ENCODE measurements around the gene FHAD1.

FHAD1 gene

GRCh38 chr1:15401391-15402055, 154.5 kb downstream of the FHAD1 start:
- H3F3A ChIP-seq (ENCODE audit: control insufficient read depth, insufficient read depth), result no peaks in the 10 kb centered on the region
- H3K27me3 ChIP-seq (ENCODE audit: control insufficient read depth, low read length), result no peaks in the 10 kb centered on the region
- no peak overlapping the region for H3K4me3 ChIP-seq (ENCODE audit: low read length)
- H3K79me2 ChIP-seq (ENCODE audit: control insufficient read depth, low read length), result no peaks in the 10 kb centered on the region
- no peaks in the 10 kb centered on the region for H3K9me3 ChIP-seq (ENCODE audit: control insufficient read depth, insufficient read depth, low read length)
- H3K36me3 ChIP-seq (ENCODE audit: control insufficient read depth, low read length), result no peaks in the 10 kb centered on the region
- no peak overlapping the region for H3K27ac ChIP-seq (ENCODE audit: low read depth, low read length)
- H3K4me1 ChIP-seq (ENCODE audit: control insufficient read depth, low read length), result peaks cover 36% of the 10 kb centered on the region
- no peaks in the 10 kb centered on the region for H4K20me1 ChIP-seq (ENCODE audit: control insufficient read depth, insufficient read depth, low read depth, low read length)
- peak overlapping the region; percentile 40 for H3K4me2 ChIP-seq (ENCODE audit: low read length)
- TF ChIP-seq EZH2phosphoT487 (IDR thresholded peaks at IDR 0.05; ENCODE audit: borderline replicate concordance, low read length), result no peak
- no peak for TF ChIP-seq CTCF (IDR thresholded peaks at IDR 0.05; ENCODE audit: low read depth, low read length, poor library complexity, severe bottlenecking)
- H3K9me2 ChIP-seq (replicated peaks; ENCODE audit: control insufficient read depth, low read length), result no peaks in the 10 kb centered on the region

- 0 out of 2 replicates have a peak overlapping the region, but pooled peaks have one; percentile 7 for H3K4me3 ChIP-seq (ENCODE audit: low read length)
- H3K9me2 ChIP-seq (replicated peaks; ENCODE audit: control insufficient read depth, low read length), result no peaks in the 10 kb centered on the region
- H3K4me1 ChIP-seq (ENCODE audit: control insufficient read depth, low read length), result peaks cover 36% of the 10 kb centered on the region
- H3K4me2 ChIP-seq (ENCODE audit: low read length), result peak overlapping the region; percentile 45; the same call in 1 of the 2 replicates
- H3K79me2 ChIP-seq (ENCODE audit: control insufficient read depth, low read length), result no peaks in the 10 kb centered on the region
- peaks cover 13% of the 10 kb centered on the region for H3K27me3 ChIP-seq (ENCODE audit: control insufficient read depth, low read length)
- no peaks in the 10 kb centered on the region for H3K9me3 ChIP-seq (ENCODE audit: control insufficient read depth, insufficient read depth, low read length)
- TF ChIP-seq EZH2phosphoT487 (IDR thresholded peaks at IDR 0.05; ENCODE audit: borderline replicate concordance, low read length) (no peak), CTCF (IDR thresholded peaks at IDR 0.05; ENCODE audit: low read depth, low read length, poor library complexity, severe bottlenecking) (no peak)
- H3K27ac ChIP-seq (ENCODE audit: low read depth, low read length), result no peak overlapping the region
- H4K20me1 ChIP-seq (ENCODE audit: control insufficient read depth, insufficient read depth, low read depth, low read length), result no peaks in the 10 kb centered on the region
- no peaks in the 10 kb centered on the region for H3K36me3 ChIP-seq (ENCODE audit: control insufficient read depth, low read length)
- H3F3A ChIP-seq (ENCODE audit: control insufficient read depth, insufficient read depth), result no peaks in the 10 kb centered on the region
These were observed 155.9 kb downstream of the FHAD1 start for GRCh38 chr1:15402809-15403450.

GRCh38 chr1:15403962-15404580, 157.0 kb downstream of the FHAD1 start:
- H3K4me3 ChIP-seq (ENCODE audit: low read length), result no peak overlapping the region
- no peak overlapping the region for H3K27ac ChIP-seq (ENCODE audit: low read depth, low read length)
- H3K9me3 ChIP-seq (ENCODE audit: control insufficient read depth, insufficient read depth, low read length), result no peaks in the 10 kb centered on the region
- TF ChIP-seq CTCF (IDR thresholded peaks at IDR 0.05; ENCODE audit: low read depth, low read length, poor library complexity, severe bottlenecking) (no peak), EZH2phosphoT487 (IDR thresholded peaks at IDR 0.05; ENCODE audit: borderline replicate concordance, low read length) (no peak)
- no peaks in the 10 kb centered on the region for H3K79me2 ChIP-seq (ENCODE audit: control insufficient read depth, low read length)
- peaks cover 40% of the 10 kb centered on the region for H3K4me1 ChIP-seq (ENCODE audit: control insufficient read depth, low read length)
- no peak overlapping the region for H3K4me2 ChIP-seq (ENCODE audit: low read length)
- H3K9me2 ChIP-seq (replicated peaks; ENCODE audit: control insufficient read depth, low read length), result no peaks in the 10 kb centered on the region
- peaks cover 8% of the 10 kb centered on the region for H3F3A ChIP-seq (ENCODE audit: control insufficient read depth, insufficient read depth)
- H3K36me3 ChIP-seq (ENCODE audit: control insufficient read depth, low read length), result no peaks in the 10 kb centered on the region
- H4K20me1 ChIP-seq (ENCODE audit: control insufficient read depth, insufficient read depth, low read depth, low read length), result no peaks in the 10 kb centered on the region
- H3K27me3 ChIP-seq (ENCODE audit: control insufficient read depth, low read length), result peaks cover 25% of the 10 kb centered on the region
